ENCODE measurements around the gene PGPEP1. TPM values are rescaled to one million over a fixed set of nuclear protein-coding genes. Genes with fewer than 3 reads are reported as not detected.

PGPEP1 gene
- total and polyA plus RNA-seq, 10 of the 15 experiments (the other 5 are each of a cell fraction or from before 2014, with no cell fraction given) = 13.8 to 39.4 (median 17.0) TPM

DNA sequence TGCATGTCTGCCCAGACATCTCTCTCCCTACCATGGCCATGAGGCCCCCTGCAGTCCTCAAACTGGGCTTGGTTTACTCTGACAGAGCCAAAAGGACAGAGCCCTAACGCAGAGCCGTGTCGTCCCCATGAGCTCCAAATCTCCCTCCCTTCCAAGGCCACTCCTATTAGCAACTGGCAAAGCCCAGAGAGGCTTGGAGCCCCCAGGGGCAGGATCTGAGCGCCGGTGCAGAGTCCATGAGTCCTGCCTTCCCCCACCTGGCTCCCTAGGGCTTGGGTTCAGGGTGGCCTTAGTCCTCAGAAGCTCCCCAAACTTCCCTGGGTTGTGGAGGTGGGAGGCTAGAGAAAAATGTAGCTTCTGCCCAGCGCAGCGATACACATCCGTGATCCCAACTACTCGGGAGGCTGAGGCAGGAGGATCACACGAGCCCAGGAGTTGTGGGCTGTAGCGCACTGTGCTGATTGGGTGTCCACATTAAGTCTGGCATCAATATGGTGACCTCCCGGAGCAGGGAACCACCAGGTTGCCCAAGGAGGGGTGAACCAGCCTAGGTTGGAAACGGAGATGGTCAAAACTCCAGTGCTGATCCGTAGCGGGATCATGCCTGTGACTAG lies 7.4 kb upstream of the PGPEP1 start:
- Histone ChIP-seq H2AFZ (ENCODE audit: control insufficient read depth, low read depth, low read length) (no peak overlapping the region), H3K27me3 (replicated peaks in 1 of 2; ENCODE audit: control insufficient read depth in 2 of 2, insufficient read depth in 2 of 2, low read length in 1 of 2) (no peaks in the 10 kb centered on the region), H4K20me1 (ENCODE audit: control insufficient read depth, insufficient read depth) (no peaks in the 10 kb centered on the region), H3K27ac (ENCODE audit: control insufficient read depth, insufficient read depth) (no peak overlapping the region), H3K9me3 (replicated peaks; ENCODE audit: control insufficient read depth, insufficient read depth, low read length) (no peaks in the 10 kb centered on the region), H3K4me2 (ENCODE audit: control insufficient read depth, insufficient read depth) (no peak overlapping the region), H3K36me3 (ENCODE audit: control insufficient read depth in 2 of 2, insufficient read depth in 2 of 2, low read length in 1 of 2) (no peaks in the 10 kb centered on the region), H3K4me3 (no peak overlapping the region), H3K9ac (ENCODE audit: control insufficient read depth, insufficient read depth, low read length) (no peak overlapping the region), H3K79me2 (ENCODE audit: control insufficient read depth, insufficient read depth, low read length) (no peaks in the 10 kb centered on the region), H3K4me1 (ENCODE audit: control insufficient read depth, insufficient read depth, low read length) (no peaks in the 10 kb centered on the region)
- 51% methylated on average over 15 of the region's 15 CpGs for WGBS (ENCODE audit: insufficient coverage, insufficient replicate concordance, low lambda C conversion rate, missing lambda C conversion rate)
- in situ Hi-C loops (cut with MboI) (no loop called here), intact Hi-C loops (cut with micrococcal nuclease; ENCODE audit: unreplicated experiment) (no loop called here)
- RAD21 ChIA-PET (ENCODE audit: unreplicated experiment) = no interaction called here
- ATAC-seq (no peak), DNase-seq (ENCODE audit: low read depth, low spot score) (no peak), FAIRE-seq (no peak)
- no peak for TF ChIP-seq ZNF207 (IDR thresholded peaks at IDR 0.05; ENCODE audit: borderline replicate concordance)
- TF ChIP-seq RB1 (IDR thresholded peaks at IDR 0.05; ENCODE audit: borderline replicate concordance) = no peak
- TF ChIP-seq, protein P1, sequence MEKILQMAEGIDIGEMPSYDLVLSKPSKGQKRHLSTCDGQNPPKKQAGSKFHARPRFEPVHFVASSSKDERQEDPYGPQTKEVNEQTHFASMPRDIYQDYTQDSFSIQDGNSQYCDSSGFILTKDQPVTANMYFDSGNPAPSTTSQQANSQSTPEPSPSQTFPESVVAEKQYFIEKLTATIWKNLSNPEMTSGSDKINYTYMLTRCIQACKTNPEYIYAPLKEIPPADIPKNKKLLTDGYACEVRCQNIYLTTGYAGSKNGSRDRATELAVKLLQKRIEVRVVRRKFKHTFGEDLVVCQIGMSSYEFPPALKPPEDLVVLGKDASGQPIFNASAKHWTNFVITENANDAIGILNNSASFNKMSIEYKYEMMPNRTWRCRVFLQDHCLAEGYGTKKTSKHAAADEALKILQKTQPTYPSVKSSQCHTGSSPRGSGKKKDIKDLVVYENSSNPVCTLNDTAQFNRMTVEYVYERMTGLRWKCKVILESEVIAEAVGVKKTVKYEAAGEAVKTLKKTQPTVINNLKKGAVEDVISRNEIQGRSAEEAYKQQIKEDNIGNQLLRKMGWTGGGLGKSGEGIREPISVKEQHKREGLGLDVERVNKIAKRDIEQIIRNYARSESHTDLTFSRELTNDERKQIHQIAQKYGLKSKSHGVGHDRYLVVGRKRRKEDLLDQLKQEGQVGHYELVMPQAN (conservative IDR thresholded peaks at IDR 0.05) = no peak
- BruUV-seq (replicated peaks) = no TSS peak
- SMC1A ChIA-PET (ENCODE audit: uncharacterized antibody, unreplicated experiment) = interaction anchor here (1.5 kb wide), 1 partner anchor 53 kb away, joined by 5 read pairs; no protein-coding TSS in a partner anchor
- CTCF ChIA-PET = interaction anchor here (1.0 to 11.3 kb wide), 2 partner anchors 55 to 57 kb away, joined by 3 to 516 read pairs; partner anchors contain the start of genes IQCN and JUND
- POLR2A ChIA-PET = interaction anchor here (1.1 to 10.4 kb wide), 3 partner anchors 11 to 64 kb away, joined by 3 to 206 read pairs (median 5); partner anchors contain the start of gene JUND

DNA sequence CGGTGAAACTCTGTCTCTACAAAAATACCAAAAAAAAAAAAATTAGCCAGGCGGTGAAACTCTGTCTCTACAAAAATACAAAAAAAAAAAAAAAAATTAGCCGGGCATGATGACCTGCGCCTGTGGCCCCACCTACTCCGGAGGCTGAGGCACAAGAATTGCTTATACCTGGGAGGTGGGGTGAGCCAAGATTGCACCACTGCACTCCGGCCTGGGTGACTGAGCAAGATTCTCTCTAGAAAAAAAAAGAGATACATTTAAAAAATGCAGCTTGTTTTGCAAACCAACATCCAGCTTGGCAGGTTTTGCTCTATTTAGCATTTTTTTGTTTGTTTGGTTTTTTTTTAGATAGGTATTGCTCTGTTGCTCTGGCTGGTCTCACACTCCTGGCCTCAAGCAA lies 6.7 kb upstream of the PGPEP1 start:
- ChIA-PET RAD21 (ENCODE audit: unreplicated experiment) (no interaction called here), SMC1A (ENCODE audit: uncharacterized antibody, unreplicated experiment) (interaction anchor here (0.7 kb wide), 1 partner anchor 16 kb away, joined by 3 read pairs; no protein-coding TSS in a partner anchor), CTCF (interaction anchor here (0.5 to 11.3 kb wide), 4 partner anchors 54 to 83 kb away, joined by 3 to 516 read pairs (median 3); partner anchors contain the start of genes IQCN and JUND), POLR2A (interaction anchor here (0.7 to 10.4 kb wide), 3 partner anchors 32 to 63 kb away, joined by 3 to 206 read pairs (median 6); partner anchors contain the start of gene JUND)
- Histone ChIP-seq H2AFZ (ENCODE audit: control insufficient read depth, low read depth, low read length) (no peak overlapping the region), H3K9me3 (replicated peaks; ENCODE audit: control insufficient read depth, insufficient read depth, low read length) (no peaks in the 10 kb centered on the region), H4K20me1 (ENCODE audit: control insufficient read depth, insufficient read depth) (no peaks in the 10 kb centered on the region), H3K9ac (ENCODE audit: control insufficient read depth, insufficient read depth, low read length) (no peak overlapping the region), H3K4me2 (ENCODE audit: control insufficient read depth, insufficient read depth) (no peak overlapping the region), H3K4me1 (ENCODE audit: control insufficient read depth, insufficient read depth, low read length) (no peaks in the 10 kb centered on the region), H3K27ac (ENCODE audit: control insufficient read depth, insufficient read depth) (no peak overlapping the region), H3K27me3 (replicated peaks in 1 of 2; ENCODE audit: control insufficient read depth in 2 of 2, insufficient read depth in 2 of 2, low read length in 1 of 2) (no peaks in the 10 kb centered on the region), H3K4me3 (no peak overlapping the region), H3K79me2 (ENCODE audit: control insufficient read depth, insufficient read depth, low read length) (no peaks in the 10 kb centered on the region), H3K36me3 (ENCODE audit: control insufficient read depth in 2 of 2, insufficient read depth in 2 of 2, low read length in 1 of 2) (no peaks in the 10 kb centered on the region)
- FAIRE-seq (no peak), DNase-seq (ENCODE audit: low read depth, low spot score) (no peak), ATAC-seq (no peak)
- intact Hi-C loops (cut with micrococcal nuclease; ENCODE audit: unreplicated experiment) = no loop called here
- WGBS (ENCODE audit: insufficient coverage, insufficient replicate concordance, low lambda C conversion rate, missing lambda C conversion rate) = 49% methylated on average over 6 of the region's 6 CpGs
- BruUV-seq (replicated peaks) = no TSS peak
- in situ Hi-C loops (cut with MboI) = no loop called here
- TF ChIP-seq, protein P2, sequence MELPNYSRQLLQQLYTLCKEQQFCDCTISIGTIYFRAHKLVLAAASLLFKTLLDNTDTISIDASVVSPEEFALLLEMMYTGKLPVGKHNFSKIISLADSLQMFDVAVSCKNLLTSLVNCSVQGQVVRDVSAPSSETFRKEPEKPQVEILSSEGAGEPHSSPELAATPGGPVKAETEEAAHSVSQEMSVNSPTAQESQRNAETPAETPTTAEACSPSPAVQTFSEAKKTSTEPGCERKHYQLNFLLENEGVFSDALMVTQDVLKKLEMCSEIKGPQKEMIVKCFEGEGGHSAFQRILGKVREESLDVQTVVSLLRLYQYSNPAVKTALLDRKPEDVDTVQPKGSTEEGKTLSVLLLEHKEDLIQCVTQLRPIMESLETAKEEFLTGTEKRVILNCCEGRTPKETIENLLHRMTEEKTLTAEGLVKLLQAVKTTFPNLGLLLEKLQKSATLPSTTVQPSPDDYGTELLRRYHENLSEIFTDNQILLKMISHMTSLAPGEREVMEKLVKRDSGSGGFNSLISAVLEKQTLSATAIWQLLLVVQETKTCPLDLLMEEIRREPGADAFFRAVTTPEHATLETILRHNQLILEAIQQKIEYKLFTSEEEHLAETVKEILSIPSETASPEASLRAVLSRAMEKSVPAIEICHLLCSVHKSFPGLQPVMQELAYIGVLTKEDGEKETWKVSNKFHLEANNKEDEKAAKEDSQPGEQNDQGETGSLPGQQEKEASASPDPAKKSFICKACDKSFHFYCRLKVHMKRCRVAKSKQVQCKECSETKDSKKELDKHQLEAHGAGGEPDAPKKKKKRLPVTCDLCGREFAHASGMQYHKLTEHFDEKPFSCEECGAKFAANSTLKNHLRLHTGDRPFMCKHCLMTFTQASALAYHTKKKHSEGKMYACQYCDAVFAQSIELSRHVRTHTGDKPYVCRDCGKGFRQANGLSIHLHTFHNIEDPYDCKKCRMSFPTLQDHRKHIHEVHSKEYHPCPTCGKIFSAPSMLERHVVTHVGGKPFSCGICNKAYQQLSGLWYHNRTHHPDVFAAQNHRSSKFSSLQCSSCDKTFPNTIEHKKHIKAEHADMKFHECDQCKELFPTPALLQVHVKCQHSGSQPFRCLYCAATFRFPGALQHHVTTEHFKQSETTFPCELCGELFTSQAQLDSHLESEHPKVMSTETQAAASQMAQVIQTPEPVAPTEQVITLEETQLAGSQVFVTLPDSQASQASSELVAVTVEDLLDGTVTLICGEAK (IDR thresholded peaks at IDR 0.05; ENCODE audit: borderline replicate concordance) = no peak
- TF ChIP-seq ZNF622 (IDR thresholded peaks at IDR 0.05) (no peak), ZNF384 (IDR thresholded peaks at IDR 0.05; ENCODE audit: borderline replicate concordance, low read depth, low read length) (no peak), RCOR1 (conservative IDR thresholded peaks at IDR 0.05; ENCODE audit: low read depth, low read length) (no peak)
- TF ChIP-seq, protein P3, sequence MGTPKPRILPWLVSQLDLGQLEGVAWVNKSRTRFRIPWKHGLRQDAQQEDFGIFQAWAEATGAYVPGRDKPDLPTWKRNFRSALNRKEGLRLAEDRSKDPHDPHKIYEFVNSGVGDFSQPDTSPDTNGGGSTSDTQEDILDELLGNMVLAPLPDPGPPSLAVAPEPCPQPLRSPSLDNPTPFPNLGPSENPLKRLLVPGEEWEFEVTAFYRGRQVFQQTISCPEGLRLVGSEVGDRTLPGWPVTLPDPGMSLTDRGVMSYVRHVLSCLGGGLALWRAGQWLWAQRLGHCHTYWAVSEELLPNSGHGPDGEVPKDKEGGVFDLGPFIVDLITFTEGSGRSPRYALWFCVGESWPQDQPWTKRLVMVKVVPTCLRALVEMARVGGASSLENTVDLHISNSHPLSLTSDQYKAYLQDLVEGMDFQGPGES (IDR thresholded peaks at IDR 0.05) = no peak
